ENCODE results near the gene SNX21.

DNA sequence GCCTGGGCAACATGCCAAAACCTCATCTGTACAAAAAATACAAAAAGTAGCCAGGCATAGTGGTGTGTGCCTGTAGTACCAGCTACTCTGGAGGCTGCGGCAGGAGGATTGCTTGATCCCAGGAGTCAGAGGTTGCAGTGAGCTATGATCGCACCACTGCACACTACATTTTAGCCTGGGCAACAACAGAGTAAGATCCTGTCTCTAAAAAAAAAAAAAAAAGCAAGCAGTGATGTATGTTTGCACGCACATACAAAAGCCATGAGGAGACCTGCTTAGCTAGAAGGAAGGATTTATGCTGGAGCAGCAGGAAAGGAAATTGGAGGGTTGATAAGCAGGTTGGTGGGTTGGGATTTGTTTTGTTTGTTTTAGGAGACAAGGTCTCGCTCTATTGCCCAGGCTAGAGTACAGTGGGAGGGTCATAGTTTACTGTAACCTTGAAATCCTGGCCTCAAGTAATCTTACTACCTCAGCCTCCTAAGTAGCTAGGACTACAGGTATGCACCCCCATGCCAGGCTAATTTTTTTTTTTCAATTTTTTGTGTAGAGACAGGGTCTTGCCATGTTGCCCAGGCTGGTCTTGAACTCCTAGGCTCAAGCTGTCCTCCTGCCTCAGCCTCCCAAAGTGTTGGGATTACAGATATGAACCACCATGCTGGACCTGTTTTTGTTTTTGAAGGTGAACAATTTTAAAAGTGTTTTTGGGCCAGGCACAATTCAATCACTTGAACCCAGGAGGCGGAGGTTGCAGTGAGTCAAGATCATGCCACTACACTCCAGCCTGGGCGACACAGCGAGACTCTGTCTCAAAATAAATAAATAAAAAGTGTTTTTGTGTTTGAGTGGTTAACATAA, 27.8 kb downstream of the SNX21 start:
- no peak for TF ChIP-seq CTCF (conservative IDR thresholded peaks at IDR 0.05)
- no peak for TF ChIP-seq EZH2 (IDR thresholded peaks at IDR 0.05; ENCODE audit: low read depth)

All from PC-9 (cell line).